ENCODE results near the gene NOS3.

Gene NOS3

DNA sequence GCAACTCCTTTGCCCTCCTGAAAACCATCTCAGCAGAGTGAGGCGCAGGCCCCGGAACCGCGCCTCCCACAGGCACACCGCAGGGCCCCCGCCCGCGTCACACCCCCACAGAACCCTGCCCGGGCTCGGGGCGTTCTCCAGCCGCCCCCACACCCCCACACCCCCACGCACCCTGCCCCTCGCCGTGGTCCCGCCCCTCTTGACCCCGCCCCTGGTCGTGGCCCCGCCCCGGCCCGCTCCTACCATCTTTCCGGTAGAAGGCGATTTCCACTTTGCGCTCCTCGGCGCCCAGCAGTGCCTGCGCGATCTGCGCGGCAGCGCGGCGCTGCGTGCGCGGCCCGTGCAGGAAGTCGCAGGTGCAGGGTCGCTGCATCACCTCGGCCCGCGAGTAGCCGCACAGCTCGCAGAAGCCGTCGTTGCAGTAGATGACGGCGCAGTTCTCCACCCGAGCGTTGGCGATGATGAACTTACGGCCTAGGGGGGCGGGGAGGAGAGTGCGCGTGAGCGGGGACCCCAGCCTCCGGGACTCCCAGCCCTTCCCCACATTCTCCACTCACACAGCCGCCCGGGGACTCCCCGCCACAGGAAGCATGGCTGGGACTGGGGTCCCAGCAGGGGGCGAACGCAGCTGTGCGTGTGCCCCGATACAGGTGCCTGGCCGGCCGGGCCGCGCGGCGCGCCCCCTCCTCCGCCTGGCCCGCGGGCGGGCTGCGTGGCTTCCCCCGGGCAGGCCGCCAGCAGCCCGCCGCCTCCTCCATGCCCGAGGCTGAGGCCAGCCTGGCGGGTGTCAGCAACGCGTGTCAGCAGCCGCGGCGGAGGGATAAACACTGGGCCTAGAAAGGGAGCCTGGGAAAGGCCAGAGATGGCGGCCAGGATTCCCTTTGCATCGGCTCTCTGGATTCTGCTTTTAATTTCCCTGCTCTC, 16.1 kb upstream of the NOS3 start (continued):
- TF ChIP-seq, protein P1, sequence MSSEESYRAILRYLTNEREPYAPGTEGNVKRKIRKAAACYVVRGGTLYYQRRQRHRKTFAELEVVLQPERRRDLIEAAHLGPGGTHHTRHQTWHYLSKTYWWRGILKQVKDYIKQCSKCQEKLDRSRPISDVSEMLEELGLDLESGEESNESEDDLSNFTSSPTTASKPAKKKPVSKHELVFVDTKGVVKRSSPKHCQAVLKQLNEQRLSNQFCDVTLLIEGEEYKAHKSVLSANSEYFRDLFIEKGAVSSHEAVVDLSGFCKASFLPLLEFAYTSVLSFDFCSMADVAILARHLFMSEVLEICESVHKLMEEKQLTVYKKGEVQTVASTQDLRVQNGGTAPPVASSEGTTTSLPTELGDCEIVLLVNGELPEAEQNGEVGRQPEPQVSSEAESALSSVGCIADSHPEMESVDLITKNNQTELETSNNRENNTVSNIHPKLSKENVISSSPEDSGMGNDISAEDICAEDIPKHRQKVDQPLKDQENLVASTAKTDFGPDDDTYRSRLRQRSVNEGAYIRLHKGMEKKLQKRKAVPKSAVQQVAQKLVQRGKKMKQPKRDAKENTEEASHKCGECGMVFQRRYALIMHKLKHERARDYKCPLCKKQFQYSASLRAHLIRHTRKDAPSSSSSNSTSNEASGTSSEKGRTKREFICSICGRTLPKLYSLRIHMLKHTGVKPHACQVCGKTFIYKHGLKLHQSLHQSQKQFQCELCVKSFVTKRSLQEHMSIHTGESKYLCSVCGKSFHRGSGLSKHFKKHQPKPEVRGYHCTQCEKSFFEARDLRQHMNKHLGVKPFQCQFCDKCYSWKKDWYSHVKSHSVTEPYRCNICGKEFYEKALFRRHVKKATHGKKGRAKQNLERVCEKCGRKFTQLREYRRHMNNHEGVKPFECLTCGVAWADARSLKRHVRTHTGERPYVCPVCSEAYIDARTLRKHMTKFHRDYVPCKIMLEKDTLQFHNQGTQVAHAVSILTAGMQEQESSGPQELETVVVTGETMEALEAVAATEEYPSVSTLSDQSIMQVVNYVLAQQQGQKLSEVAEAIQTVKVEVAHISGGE (tag by site-specific recombination; conservative IDR thresholded peaks at IDR 0.05; ENCODE audit: low read depth): peak; percentile 31; the same call in 1 of the 2 replicates
- TF ChIP-seq ZNF48 (tag by site-specific recombination; IDR thresholded peaks at IDR 0.05): no peak
- TF ChIP-seq ZNF624 (tag by site-specific recombination; IDR thresholded peaks at IDR 0.05): no peak
- no peak for TF ChIP-seq ELK4 (IDR thresholded peaks at IDR 0.05; ENCODE audit: borderline replicate concordance, low read depth, low read length)
- TF ChIP-seq ZNF677 (tag by site-specific recombination; IDR thresholded peaks at IDR 0.05): no peak
- no peak for TF ChIP-seq ZNF211 (tag by site-specific recombination; IDR thresholded peaks at IDR 0.05; ENCODE audit: low read depth)
- no peak for TF ChIP-seq ZNF223 (tag by site-specific recombination; IDR thresholded peaks at IDR 0.05)
- 0 out of 2 replicates have a peak, but pooled peaks have one; percentile 69 for TF ChIP-seq ZFP37 (tag by site-specific recombination; IDR thresholded peaks at IDR 0.05)
- no peak for TF ChIP-seq KLF7 (tag by site-specific recombination; IDR thresholded peaks at IDR 0.05; ENCODE audit: borderline replicate concordance)
- TF ChIP-seq ZNF18 (tag by site-specific recombination; IDR thresholded peaks at IDR 0.05): no peak
- TF ChIP-seq ZNF558 (tag by site-specific recombination; IDR thresholded peaks at IDR 0.05): no peak
- TF ChIP-seq ZBTB1 (tag by site-specific recombination; IDR thresholded peaks at IDR 0.05): no peak
- TF ChIP-seq ZBTB8A (tag by site-specific recombination; IDR thresholded peaks at IDR 0.05): peak; percentile 79
- TF ChIP-seq, protein P2, sequence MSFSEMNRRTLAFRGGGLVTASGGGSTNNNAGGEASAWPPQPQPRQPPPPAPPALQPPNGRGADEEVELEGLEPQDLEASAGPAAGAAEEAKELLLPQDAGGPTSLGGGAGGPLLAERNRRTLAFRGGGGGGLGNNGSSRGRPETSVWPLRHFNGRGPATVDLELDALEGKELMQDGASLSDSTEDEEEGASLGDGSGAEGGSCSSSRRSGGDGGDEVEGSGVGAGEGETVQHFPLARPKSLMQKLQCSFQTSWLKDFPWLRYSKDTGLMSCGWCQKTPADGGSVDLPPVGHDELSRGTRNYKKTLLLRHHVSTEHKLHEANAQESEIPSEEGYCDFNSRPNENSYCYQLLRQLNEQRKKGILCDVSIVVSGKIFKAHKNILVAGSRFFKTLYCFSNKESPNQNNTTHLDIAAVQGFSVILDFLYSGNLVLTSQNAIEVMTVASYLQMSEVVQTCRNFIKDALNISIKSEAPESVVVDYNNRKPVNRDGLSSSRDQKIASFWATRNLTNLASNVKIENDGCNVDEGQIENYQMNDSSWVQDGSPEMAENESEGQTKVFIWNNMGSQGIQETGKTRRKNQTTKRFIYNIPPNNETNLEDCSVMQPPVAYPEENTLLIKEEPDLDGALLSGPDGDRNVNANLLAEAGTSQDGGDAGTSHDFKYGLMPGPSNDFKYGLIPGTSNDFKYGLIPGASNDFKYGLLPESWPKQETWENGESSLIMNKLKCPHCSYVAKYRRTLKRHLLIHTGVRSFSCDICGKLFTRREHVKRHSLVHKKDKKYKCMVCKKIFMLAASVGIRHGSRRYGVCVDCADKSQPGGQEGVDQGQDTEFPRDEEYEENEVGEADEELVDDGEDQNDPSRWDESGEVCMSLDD (tag by site-specific recombination; IDR thresholded peaks at IDR 0.05): peak; percentile 73; the same call in 1 of the 2 replicates
- TF ChIP-seq ZNF335 (tag by site-specific recombination; conservative IDR thresholded peaks at IDR 0.05): peak; percentile 63; the same call in 1 of the 2 replicates
- peak; percentile 89 for TF ChIP-seq PRDM10 (tag by site-specific recombination; IDR thresholded peaks at IDR 0.05)
- peak; percentile 44; the same call in 1 of the 2 replicates for TF ChIP-seq ZNF2 (tag by site-specific recombination; IDR thresholded peaks at IDR 0.05)
- TF ChIP-seq ZNF600 (tag by site-specific recombination; IDR thresholded peaks at IDR 0.05): no peak; the same call in 1 of the 2 replicates
- TF ChIP-seq ZNF214 (tag by site-specific recombination; IDR thresholded peaks at IDR 0.05; ENCODE audit: borderline replicate concordance): no peak
- TF ChIP-seq ZNF302 (tag by site-specific recombination; IDR thresholded peaks at IDR 0.05; ENCODE audit: low read depth): no peak
- TF ChIP-seq ZNF626 (tag by site-specific recombination; IDR thresholded peaks at IDR 0.05): no peak
- no peak for TF ChIP-seq KLF8 (tag by site-specific recombination; IDR thresholded peaks at IDR 0.05)
- TF ChIP-seq ZFP41 (tag by site-specific recombination; IDR thresholded peaks at IDR 0.05; ENCODE audit: borderline replicate concordance): no peak
- TF ChIP-seq ZNF416 (tag by site-specific recombination; IDR thresholded peaks at IDR 0.05): no peak
- peak; percentile 86 for TF ChIP-seq ZFHX2 (tag by site-specific recombination; conservative IDR thresholded peaks at IDR 0.05)
- peak; percentile 34; the same call in 1 of the 2 replicates for TF ChIP-seq ZBTB48 (tag by site-specific recombination; IDR thresholded peaks at IDR 0.05)
- TF ChIP-seq ZNF561 (tag by site-specific recombination; IDR thresholded peaks at IDR 0.05; ENCODE audit: borderline replicate concordance): no peak

All from HEK293 (cell line).